ENCODE measurements around the gene MX2.

MX2 gene

DNA sequence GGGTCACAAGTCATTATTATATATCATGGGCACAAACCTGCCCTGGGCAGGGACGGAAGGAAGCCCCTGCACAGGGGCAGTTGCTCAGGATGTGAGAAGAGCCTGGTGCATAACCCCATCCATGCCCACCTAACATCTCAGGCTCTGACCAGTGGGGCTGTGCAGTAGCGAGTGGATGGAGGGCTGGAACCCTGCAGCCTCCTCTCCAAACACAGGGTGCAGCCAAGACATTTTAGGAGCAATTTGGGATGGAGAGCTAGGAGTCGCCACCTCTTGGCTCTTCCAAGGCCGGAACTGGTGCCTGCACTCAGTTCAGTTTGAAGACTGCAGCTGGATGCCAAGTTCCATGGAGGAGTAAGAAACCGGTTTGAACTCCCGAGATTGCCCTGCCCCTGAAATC, 67.0 kb downstream of the MX2 start:
- Histone ChIP-seq H3K9me3 (ENCODE audit: control insufficient read depth, low read length) (no peaks in the 10 kb centered on the region), H3K4me3 (ENCODE audit: low read depth, low read length) (no peak overlapping the region)

DNA sequence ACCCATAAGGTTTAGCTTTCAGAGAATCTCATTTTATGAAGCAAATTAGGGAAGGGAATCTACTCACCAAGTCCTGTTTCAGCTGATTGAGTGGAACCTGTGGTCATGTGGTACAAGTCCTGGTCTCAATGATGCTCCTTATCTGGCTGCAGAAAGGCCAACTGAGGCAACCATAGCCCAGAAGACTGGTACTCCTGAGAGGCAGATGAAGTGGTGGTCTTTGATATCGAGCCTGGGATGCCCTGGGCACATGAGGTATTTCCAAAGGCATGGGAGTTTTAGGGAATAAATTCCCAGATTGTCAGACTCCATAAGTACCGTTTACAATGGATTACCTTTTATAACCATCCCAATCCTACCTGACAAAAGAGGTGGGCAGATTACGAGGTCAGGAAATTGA, 67.5 kb downstream of the MX2 start:
- H3K36me3 ChIP-seq (ENCODE audit: control insufficient read depth, insufficient read depth, low read length) = no peaks in the 10 kb centered on the region
- no peaks in the 10 kb centered on the region for H3K9me3 ChIP-seq (ENCODE audit: control insufficient read depth, low read length)
- no peaks in the 10 kb centered on the region for H3K27me3 ChIP-seq (ENCODE audit: control insufficient read depth, insufficient read depth, low read length)
- TF ChIP-seq, protein P1, sequence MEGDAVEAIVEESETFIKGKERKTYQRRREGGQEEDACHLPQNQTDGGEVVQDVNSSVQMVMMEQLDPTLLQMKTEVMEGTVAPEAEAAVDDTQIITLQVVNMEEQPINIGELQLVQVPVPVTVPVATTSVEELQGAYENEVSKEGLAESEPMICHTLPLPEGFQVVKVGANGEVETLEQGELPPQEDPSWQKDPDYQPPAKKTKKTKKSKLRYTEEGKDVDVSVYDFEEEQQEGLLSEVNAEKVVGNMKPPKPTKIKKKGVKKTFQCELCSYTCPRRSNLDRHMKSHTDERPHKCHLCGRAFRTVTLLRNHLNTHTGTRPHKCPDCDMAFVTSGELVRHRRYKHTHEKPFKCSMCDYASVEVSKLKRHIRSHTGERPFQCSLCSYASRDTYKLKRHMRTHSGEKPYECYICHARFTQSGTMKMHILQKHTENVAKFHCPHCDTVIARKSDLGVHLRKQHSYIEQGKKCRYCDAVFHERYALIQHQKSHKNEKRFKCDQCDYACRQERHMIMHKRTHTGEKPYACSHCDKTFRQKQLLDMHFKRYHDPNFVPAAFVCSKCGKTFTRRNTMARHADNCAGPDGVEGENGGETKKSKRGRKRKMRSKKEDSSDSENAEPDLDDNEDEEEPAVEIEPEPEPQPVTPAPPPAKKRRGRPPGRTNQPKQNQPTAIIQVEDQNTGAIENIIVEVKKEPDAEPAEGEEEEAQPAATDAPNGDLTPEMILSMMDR (IDR thresholded peaks at IDR 0.05) = no peak
- no peak overlapping the region for H2AFZ ChIP-seq
- H3K79me2 ChIP-seq = no peaks in the 10 kb centered on the region
- no peak overlapping the region for H3K4me3 ChIP-seq (ENCODE audit: low read depth, low read length)
- no peak overlapping the region for H3K4me2 ChIP-seq (ENCODE audit: low read length)
- no peaks in the 10 kb centered on the region for H3K4me1 ChIP-seq
- no peak overlapping the region for H3K27ac ChIP-seq
- H3K9ac ChIP-seq = no peak overlapping the region

More for the DNA sequence above, 67.0 kb downstream of the MX2 start:
- Histone ChIP-seq H3K79me2 (no peaks in the 10 kb centered on the region), H3K4me1 (no peaks in the 10 kb centered on the region), H3K27ac (no peak overlapping the region), H3K27me3 (ENCODE audit: control insufficient read depth, insufficient read depth, low read length) (no peaks in the 10 kb centered on the region), H3K4me2 (ENCODE audit: low read length) (no peak overlapping the region), H3K36me3 (ENCODE audit: control insufficient read depth, insufficient read depth, low read length) (no peaks in the 10 kb centered on the region), H3K9ac (no peak overlapping the region), H2AFZ (no peak overlapping the region)
- TF ChIP-seq, protein P1 (IDR thresholded peaks at IDR 0.05) = no peak

DNA sequence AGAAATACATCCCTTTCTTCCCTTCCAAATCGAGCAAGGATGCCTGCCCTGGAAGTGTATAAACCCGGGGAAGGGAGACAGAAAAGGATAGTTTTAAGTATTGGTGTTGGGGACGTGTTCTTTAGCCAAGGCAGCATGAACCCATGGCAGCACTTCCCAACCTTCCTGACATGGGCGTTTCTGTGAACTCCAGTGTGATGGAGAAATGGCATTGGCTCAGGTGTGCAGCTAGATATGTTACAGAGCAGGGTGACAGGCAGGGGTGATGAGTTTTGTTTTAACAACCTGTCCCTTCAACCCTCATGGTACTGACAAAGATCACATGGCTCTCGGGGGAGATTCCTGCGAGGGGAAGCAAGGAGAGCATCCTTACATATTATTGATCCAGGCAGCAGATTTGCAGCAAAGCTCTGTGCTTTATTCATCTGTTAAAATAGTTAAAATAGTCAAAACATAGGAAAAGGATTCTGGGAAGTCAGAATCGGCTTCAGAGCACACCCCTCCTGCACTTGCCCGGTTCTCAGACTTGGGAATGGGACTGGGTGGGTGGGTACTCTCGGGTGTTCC, 68.2 kb downstream of the MX2 start:
- Histone ChIP-seq H3K36me3 (ENCODE audit: control insufficient read depth, insufficient read depth, low read length) (peaks cover 1% of the 10 kb centered on the region), H3K4me3 (ENCODE audit: low read depth, low read length) (no peak overlapping the region), H3K4me1 (no peaks in the 10 kb centered on the region), H2AFZ (no peak overlapping the region), H3K27me3 (ENCODE audit: control insufficient read depth, insufficient read depth, low read length) (no peaks in the 10 kb centered on the region), H3K9me3 (ENCODE audit: control insufficient read depth, low read length) (no peaks in the 10 kb centered on the region), H3K9ac (no peak overlapping the region), H3K4me2 (ENCODE audit: low read length) (no peak overlapping the region), H3K27ac (no peak overlapping the region), H3K79me2 (no peaks in the 10 kb centered on the region)
- TF ChIP-seq, protein P1 (IDR thresholded peaks at IDR 0.05) = no peak

DNA sequence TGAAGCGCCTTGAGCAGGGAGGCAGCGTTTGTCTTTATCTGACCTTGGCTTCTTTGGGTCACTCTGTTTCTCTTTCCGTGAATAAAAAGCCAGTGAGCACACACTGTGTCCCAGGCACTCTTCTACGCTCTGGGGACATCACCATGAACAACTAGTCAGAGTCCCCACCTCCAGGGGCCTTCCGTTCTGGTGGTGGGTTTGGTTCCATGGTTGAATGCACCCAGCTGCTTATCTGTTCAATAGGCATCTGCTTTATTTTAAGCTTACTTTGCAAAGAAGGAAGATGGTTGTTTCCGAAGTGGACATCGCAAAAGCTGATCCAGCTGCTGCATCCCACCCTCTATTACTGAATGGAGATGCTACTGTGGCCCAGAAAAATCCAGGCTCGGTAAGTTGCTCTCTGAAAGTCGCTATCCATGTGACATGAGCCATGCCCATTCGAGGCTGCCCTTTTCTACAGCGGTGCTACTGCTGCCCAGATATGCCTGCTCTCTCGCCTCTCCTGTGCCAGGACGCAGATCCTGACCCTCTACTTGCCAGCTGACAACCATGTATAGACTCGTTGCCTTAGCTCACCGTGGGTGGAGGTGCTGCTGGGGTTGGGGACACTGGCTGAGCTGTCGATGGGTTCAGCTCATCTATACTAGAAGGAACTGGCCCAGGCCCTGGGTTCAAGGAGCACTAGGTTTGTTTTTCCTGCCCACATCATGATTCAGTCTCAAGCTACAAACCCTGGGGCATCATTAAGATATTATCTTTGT, 70.1 kb downstream of the MX2 start:
- Histone ChIP-seq H3K9ac (no peak overlapping the region), H3K4me2 (ENCODE audit: low read length) (no peak overlapping the region), H3K4me3 (ENCODE audit: low read depth, low read length) (no peak overlapping the region), H3K4me1 (no peaks in the 10 kb centered on the region), H3K79me2 (no peaks in the 10 kb centered on the region), H2AFZ (no peak overlapping the region), H3K27ac (no peak overlapping the region), H3K36me3 (ENCODE audit: control insufficient read depth, insufficient read depth, low read length) (peaks cover 3% of the 10 kb centered on the region), H3K27me3 (ENCODE audit: control insufficient read depth, insufficient read depth, low read length) (no peaks in the 10 kb centered on the region), H3K9me3 (ENCODE audit: control insufficient read depth, low read length) (no peaks in the 10 kb centered on the region)
- TF ChIP-seq, protein P1 (IDR thresholded peaks at IDR 0.05) = no peak

All from parathyroid adenoma (tissue), 2 donors.